ENCODE results near the gene IL17F.

Gene IL17F

GRCh38 chr6:52195886-52196285 is 48.4 kb downstream of the IL17F start:
- DNase-seq (ENCODE audit: extremely low read depth in 1 of 2, low read depth in 1 of 2): no peak

GRCh38 chr6:52191824-52192223 is 52.5 kb downstream of the IL17F start:
- DNase-seq (ENCODE audit: extremely low read depth in 1 of 2, low read depth in 1 of 2): no peak

GRCh38 chr6:52190409-52190808 is 53.9 kb downstream of the IL17F start:
- DNase-seq (ENCODE audit: extremely low read depth in 1 of 2, low read depth in 1 of 2): no peak

GRCh38 chr6:52189974-52190373 is 54.3 kb downstream of the IL17F start:
- no peak for DNase-seq (ENCODE audit: extremely low read depth in 1 of 2, low read depth in 1 of 2)

- no peak for DNase-seq (ENCODE audit: extremely low read depth in 1 of 2, low read depth in 1 of 2)
These were observed 57.2 kb downstream of the IL17F start for GRCh38 chr6:52187098-52187497.
